HL-60 (cell line): ENCODE results near the gene BABAM2.

ENCODE experiments used
- DNase-seq, 2 experiments: peaks; one replicate each; pipeline ENCODE4 v3.0.0-alpha.2; 2010 to 2020; ENCODE audit warnings: low read depth in 1 of 2, low spot score in 1 of 2
- H3K27ac ChIP-seq: fragments of 250-450 bp; sonication (Bioruptor Pico); replicated peaks from 2 replicates; pipeline ENCODE4 v1.5.1; 2020; ENCODE audit warnings: mild to moderate bottlenecking, moderate library complexity
- H3K27me3 ChIP-seq: fragments of 250-450 bp; sonication (Bioruptor Pico); 2 replicates; pipeline ENCODE4 v1.5.1; 2021; ENCODE audit warnings: mild to moderate bottlenecking, moderate library complexity; ENCODE audit not compliant: insufficient read depth, poor library complexity, severe bottlenecking
- H3K4me3 ChIP-seq: replicated peaks from 2 replicates; pipeline ENCODE4 v1.5.1; 2011; ENCODE audit warnings: mild to moderate bottlenecking, control low read depth, low read length; ENCODE audit not compliant: insufficient read depth
- GABPA ChIP-seq: IDR thresholded peaks from 2 replicates; pipeline ENCODE4 v1.6.1; 2012; ENCODE audit warnings: low read depth
- POLR2AphosphoS5 ChIP-seq: IDR thresholded peaks from 2 replicates; pipeline ENCODE4 v1.6.1; 2012; ENCODE audit warnings: low read depth
- SPI1 ChIP-seq: IDR thresholded peaks from 2 replicates; pipeline ENCODE4 v1.6.1; 2012; ENCODE audit warnings: low read depth, mild to moderate bottlenecking, borderline replicate concordance
- TF ChIP-seq, protein P1 (sequence below): IDR thresholded peaks from 2 replicates; pipeline ENCODE4 v1.6.1; 2012; ENCODE audit warnings: low read depth; ENCODE audit not compliant: insufficient replicate concordance
- TF ChIP-seq, protein P2 (sequence below): IDR thresholded peaks from one replicate; pipeline ENCODE4 v1.5.1; 2011; ENCODE audit warnings: low read length, control low read depth, inconsistent platforms; ENCODE audit not compliant: insufficient read depth

The BABAM2 gene

DNA sequence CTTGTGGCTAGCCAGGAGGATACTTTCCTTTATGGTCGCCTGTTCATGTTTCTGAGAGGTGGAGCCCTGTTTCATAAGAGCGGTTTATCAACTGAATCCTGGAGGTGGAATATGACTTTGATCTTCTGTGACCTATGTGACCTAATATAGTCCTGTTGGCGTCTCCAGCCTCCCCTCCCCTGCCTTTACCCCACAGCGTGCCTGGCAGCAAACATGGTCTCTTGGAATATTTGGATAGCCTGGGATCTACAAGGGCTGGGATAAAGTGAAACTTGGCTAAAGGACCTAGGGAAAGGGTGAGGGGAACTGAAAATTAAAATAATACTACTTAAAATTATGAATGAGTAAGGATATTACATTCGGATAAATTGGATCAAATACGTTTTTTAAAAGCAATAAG, 246.0 kb downstream of the BABAM2 start:
- Histone ChIP-seq H3K27me3 (no peaks in the 10 kb centered on the region), H3K4me3 (no peak overlapping the region), H3K27ac (no peak overlapping the region)
- TF ChIP-seq, protein P1, sequence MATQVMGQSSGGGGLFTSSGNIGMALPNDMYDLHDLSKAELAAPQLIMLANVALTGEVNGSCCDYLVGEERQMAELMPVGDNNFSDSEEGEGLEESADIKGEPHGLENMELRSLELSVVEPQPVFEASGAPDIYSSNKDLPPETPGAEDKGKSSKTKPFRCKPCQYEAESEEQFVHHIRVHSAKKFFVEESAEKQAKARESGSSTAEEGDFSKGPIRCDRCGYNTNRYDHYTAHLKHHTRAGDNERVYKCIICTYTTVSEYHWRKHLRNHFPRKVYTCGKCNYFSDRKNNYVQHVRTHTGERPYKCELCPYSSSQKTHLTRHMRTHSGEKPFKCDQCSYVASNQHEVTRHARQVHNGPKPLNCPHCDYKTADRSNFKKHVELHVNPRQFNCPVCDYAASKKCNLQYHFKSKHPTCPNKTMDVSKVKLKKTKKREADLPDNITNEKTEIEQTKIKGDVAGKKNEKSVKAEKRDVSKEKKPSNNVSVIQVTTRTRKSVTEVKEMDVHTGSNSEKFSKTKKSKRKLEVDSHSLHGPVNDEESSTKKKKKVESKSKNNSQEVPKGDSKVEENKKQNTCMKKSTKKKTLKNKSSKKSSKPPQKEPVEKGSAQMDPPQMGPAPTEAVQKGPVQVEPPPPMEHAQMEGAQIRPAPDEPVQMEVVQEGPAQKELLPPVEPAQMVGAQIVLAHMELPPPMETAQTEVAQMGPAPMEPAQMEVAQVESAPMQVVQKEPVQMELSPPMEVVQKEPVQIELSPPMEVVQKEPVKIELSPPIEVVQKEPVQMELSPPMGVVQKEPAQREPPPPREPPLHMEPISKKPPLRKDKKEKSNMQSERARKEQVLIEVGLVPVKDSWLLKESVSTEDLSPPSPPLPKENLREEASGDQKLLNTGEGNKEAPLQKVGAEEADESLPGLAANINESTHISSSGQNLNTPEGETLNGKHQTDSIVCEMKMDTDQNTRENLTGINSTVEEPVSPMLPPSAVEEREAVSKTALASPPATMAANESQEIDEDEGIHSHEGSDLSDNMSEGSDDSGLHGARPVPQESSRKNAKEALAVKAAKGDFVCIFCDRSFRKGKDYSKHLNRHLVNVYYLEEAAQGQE: no peak
- no peak for TF ChIP-seq POLR2AphosphoS5
- no peak for TF ChIP-seq GABPA
- no peak for TF ChIP-seq SPI1
- TF ChIP-seq, protein P2, sequence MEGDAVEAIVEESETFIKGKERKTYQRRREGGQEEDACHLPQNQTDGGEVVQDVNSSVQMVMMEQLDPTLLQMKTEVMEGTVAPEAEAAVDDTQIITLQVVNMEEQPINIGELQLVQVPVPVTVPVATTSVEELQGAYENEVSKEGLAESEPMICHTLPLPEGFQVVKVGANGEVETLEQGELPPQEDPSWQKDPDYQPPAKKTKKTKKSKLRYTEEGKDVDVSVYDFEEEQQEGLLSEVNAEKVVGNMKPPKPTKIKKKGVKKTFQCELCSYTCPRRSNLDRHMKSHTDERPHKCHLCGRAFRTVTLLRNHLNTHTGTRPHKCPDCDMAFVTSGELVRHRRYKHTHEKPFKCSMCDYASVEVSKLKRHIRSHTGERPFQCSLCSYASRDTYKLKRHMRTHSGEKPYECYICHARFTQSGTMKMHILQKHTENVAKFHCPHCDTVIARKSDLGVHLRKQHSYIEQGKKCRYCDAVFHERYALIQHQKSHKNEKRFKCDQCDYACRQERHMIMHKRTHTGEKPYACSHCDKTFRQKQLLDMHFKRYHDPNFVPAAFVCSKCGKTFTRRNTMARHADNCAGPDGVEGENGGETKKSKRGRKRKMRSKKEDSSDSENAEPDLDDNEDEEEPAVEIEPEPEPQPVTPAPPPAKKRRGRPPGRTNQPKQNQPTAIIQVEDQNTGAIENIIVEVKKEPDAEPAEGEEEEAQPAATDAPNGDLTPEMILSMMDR: no peak
- no peak for DNase-seq

DNA sequence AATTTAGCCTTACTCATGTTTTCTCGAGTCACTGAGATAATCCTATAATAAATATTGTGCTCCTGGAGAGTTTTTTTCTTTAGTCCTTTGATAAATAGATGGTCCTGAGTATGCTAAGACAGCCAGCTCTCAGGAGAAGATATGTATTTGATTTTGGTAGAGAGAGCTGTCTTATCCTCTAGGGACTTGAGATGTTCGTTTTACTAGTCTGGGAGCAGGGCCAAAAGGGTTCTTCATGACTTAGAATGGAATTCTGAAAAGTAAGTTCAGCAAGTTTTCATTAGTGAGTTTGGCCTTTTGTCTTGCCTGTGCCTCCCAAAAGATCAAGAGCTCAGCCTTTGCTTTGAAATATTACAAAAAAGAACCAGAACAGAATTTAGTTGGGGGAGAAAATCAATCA, 246.7 kb downstream of the BABAM2 start:
- no peak for DNase-seq
- no peak overlapping the region for H3K27ac ChIP-seq
- no peaks in the 10 kb centered on the region for H3K27me3 ChIP-seq
- no peak overlapping the region for H3K4me3 ChIP-seq
- TF ChIP-seq POLR2AphosphoS5 (no peak), GABPA (no peak), SPI1 (no peak)
- TF ChIP-seq, protein P2: no peak
- TF ChIP-seq, protein P1: no peak

DNA sequence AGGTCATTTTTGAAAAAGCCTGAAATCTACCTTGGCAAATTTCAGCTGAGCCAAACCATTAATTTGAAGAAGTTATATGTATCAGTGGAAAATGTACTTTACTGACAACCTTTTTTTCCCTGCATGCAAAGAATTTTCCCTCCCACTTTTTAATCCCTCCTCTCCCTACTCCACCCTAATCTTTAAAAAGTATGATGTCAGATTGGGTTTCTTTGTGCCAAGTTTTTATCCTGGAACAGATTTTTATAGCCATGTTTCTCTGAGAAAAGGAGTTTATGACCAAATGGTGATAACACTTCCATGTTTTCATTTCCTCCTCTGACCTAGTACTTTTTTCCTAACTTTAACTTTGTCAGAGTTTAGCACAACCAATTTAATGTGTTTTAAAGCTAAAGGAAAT, 251.9 kb downstream of the BABAM2 start:
- DNase-seq: no peak

More for the DNA sequence above, 251.9 kb downstream of the BABAM2 start:
- Histone ChIP-seq H3K4me3 (no peak overlapping the region), H3K27ac (no peak overlapping the region), H3K27me3 (no peaks in the 10 kb centered on the region)
- TF ChIP-seq POLR2AphosphoS5 (no peak), SPI1 (no peak), GABPA (no peak)
- TF ChIP-seq, protein P2: no peak
- TF ChIP-seq, protein P1: no peak
